Measurements from ENCODE around the gene NMNAT2. TPM values are rescaled to one million over a fixed set of nuclear protein-coding genes. Genes with fewer than 3 reads are reported as not detected.

The NMNAT2 gene
- total and polyA plus RNA-seq, 2 of the 8 experiments (the other 6 are each of a cell fraction or from before 2014, with no cell fraction given) = 6.5 to 20.9 TPM

GRCh38 chr1:183414365-183414764, 3.8 kb downstream of the NMNAT2 start (continued):
- TF ChIP-seq CHD7 (IDR thresholded peaks at IDR 0.05; ENCODE audit: insufficient replicate concordance, low read length) (no peak), TBP (IDR thresholded peaks at IDR 0.05; ENCODE audit: low read depth, low read length) (no peak), SRF (IDR thresholded peaks at IDR 0.05; ENCODE audit: low read depth, low read length) (no peak), SIRT6 (IDR thresholded peaks at IDR 0.05; ENCODE audit: low read length) (no peak), ATF2 (IDR thresholded peaks at IDR 0.05; ENCODE audit: low read length) (no peak), RFX5 (IDR thresholded peaks at IDR 0.05; ENCODE audit: borderline replicate concordance, low read depth, low read length) (no peak), NRF1 (IDR thresholded peaks at IDR 0.05; ENCODE audit: low read depth, low read length) (no peak), CBX5 (IDR thresholded peaks at IDR 0.05; ENCODE audit: low read depth, low read length) (no peak)
